ENCODE data around the gene LYZL6. TPM values are rescaled to one million over a fixed set of nuclear protein-coding genes. Genes with fewer than 3 reads are reported as not detected.

The LYZL6 gene
- total RNA-seq, 1 experiment from 2014 or later: not detected

DNA sequence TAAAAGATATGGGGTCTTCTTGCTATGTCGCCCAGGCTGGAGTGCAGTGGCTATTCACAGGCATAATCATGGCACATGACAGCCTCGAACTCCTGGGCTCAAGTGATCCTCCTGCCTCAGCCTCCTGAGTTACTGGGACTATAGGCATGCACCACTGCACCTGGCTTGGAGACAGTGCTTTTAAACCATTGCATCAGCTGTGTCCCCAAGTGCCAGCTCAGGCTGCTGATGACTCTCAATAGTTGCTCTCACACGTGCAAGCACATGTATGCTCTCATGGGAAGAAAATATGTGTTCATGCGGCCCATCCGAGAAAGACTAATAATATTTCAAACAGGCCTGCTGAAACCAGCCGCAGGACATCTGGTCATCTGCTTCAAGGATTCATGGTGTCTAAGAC, 29.0 kb upstream of the LYZL6 start:
- ChIA-PET POLR2A (no interaction called here), CTCF (interaction anchor here (1.3 to 5.3 kb wide), 3 partner anchors 100 to 178 kb away, joined by 5 to 137 read pairs (median 7); no protein-coding TSS in a partner anchor), RAD21 (ENCODE audit: low non-redundant PET in 1 of 2, low total read pairs in 2 of 2, uncharacterized antibody in 2 of 2, unreplicated experiment in 2 of 2) (interaction anchor here in 1 of 2 experiments (1.6 kb wide), 1 partner anchor 176 kb away, joined by 5 read pairs; no protein-coding TSS in a partner anchor)
- Histone ChIP-seq H4K20me1 (ENCODE audit: insufficient read depth) (no peaks in the 10 kb centered on the region), H3K9me3 (ENCODE audit: control insufficient read depth in 1 of 2, insufficient read depth in 1 of 2, low read depth in 1 of 2, low read length in 2 of 2) (no peaks in the 10 kb centered on the region), H3K27ac (ENCODE audit: low read depth, low read length) (no peak overlapping the region), H3K9ac (ENCODE audit: low read length) (no peak overlapping the region), H3K27me3 (ENCODE audit: insufficient read depth, low read length) (no peaks in the 10 kb centered on the region), H3K9me2 (ENCODE audit: insufficient read depth) (no peaks in the 10 kb centered on the region), H3K4me3 (replicated peaks in 1 of 2; ENCODE audit: low read depth in 1 of 2, low read length in 2 of 2) (no peak overlapping the region), H3K4me1 (ENCODE audit: control insufficient read depth in 1 of 2, insufficient read depth in 2 of 2, low read length in 2 of 2) (peaks cover 0 to 3% of the 10 kb centered on the region in 2 experiments; a peak in 1 of 4 replicates), H2AFZ (ENCODE audit: low read depth, low read length, poor library complexity, severe bottlenecking) (no peak overlapping the region), H3K36me3 (ENCODE audit: control insufficient read depth in 1 of 2, insufficient read depth in 2 of 2, low read length in 2 of 2) (no peaks in the 10 kb centered on the region), H3K4me2 (ENCODE audit: low read length) (no peak overlapping the region), H3K79me2 (ENCODE audit: insufficient read depth, low read length) (no peaks in the 10 kb centered on the region)
- ATAC-seq (no peak), DNase-seq (ENCODE audit: low read depth, low spot score) (no peak)
- TF ChIP-seq REST (IDR thresholded peaks at IDR 0.05; ENCODE audit: low read depth): no peak
- no peak for TF ChIP-seq EZH2phosphoT487 (IDR thresholded peaks at IDR 0.05; ENCODE audit: borderline replicate concordance)
- no peak for TF ChIP-seq CEBPB (IDR thresholded peaks at IDR 0.05; ENCODE audit: low read depth)
- no peak for TF ChIP-seq RAD21 (IDR thresholded peaks at IDR 0.05; ENCODE audit: low read depth)
- no peak for TF ChIP-seq SRF (IDR thresholded peaks at IDR 0.05; ENCODE audit: low read depth)
- no peak for TF ChIP-seq FOSL1 (IDR thresholded peaks at IDR 0.05; ENCODE audit: low read depth)
- no peak for TF ChIP-seq ZNF274 (IDR thresholded peaks at IDR 0.05; ENCODE audit: low read depth, low read length)
- no peak for TF ChIP-seq SIN3A (IDR thresholded peaks at IDR 0.05; ENCODE audit: low read depth)
- TF ChIP-seq, protein P1, sequence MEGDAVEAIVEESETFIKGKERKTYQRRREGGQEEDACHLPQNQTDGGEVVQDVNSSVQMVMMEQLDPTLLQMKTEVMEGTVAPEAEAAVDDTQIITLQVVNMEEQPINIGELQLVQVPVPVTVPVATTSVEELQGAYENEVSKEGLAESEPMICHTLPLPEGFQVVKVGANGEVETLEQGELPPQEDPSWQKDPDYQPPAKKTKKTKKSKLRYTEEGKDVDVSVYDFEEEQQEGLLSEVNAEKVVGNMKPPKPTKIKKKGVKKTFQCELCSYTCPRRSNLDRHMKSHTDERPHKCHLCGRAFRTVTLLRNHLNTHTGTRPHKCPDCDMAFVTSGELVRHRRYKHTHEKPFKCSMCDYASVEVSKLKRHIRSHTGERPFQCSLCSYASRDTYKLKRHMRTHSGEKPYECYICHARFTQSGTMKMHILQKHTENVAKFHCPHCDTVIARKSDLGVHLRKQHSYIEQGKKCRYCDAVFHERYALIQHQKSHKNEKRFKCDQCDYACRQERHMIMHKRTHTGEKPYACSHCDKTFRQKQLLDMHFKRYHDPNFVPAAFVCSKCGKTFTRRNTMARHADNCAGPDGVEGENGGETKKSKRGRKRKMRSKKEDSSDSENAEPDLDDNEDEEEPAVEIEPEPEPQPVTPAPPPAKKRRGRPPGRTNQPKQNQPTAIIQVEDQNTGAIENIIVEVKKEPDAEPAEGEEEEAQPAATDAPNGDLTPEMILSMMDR (IDR thresholded peaks at IDR 0.05 in 2 of 3, conservative IDR thresholded peaks at IDR 0.05 in 1 of 3; ENCODE audit: borderline replicate concordance in 1 of 3, insufficient read depth in 1 of 3, low read depth in 2 of 3, low read length in 2 of 3): no peak
- TF ChIP-seq ELF1 (IDR thresholded peaks at IDR 0.05; ENCODE audit: borderline replicate concordance, low read depth): no peak
- no peak for TF ChIP-seq TCF7L2 (IDR thresholded peaks at IDR 0.05; ENCODE audit: borderline replicate concordance, extremely low read depth, insufficient read depth, insufficient read length)
- no peak for TF ChIP-seq POLR2AphosphoS5 (IDR thresholded peaks at IDR 0.05; ENCODE audit: low read depth, low read length)
- TF ChIP-seq EZH2 (IDR thresholded peaks at IDR 0.05): no peak
- no peak for TF ChIP-seq EGR1 (IDR thresholded peaks at IDR 0.05; ENCODE audit: low read depth)
- no peak for TF ChIP-seq ZFX (IDR thresholded peaks at IDR 0.05)
- TF ChIP-seq, protein P2, sequence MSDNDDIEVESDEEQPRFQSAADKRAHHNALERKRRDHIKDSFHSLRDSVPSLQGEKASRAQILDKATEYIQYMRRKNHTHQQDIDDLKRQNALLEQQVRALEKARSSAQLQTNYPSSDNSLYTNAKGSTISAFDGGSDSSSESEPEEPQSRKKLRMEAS (IDR thresholded peaks at IDR 0.05): no peak
- TF ChIP-seq ATF3 (IDR thresholded peaks at IDR 0.05): no peak
- TF ChIP-seq ZBTB33 (IDR thresholded peaks at IDR 0.05; ENCODE audit: extremely low read depth, insufficient replicate concordance, low read length): no peak
- intact Hi-C loops (cut with micrococcal nuclease): no loop called here
- no TSS peak for BruUV-seq (replicated peaks)
